Pancreas (tissue), 10 donors: ENCODE measurements around the gene RAB3IP. TPM values are rescaled to one million over a fixed set of nuclear protein-coding genes. Genes with fewer than 3 reads are reported as not detected.

Experiments
- ATAC-seq, 4 donors: fragments of 200-7000 bp; cut with Tn5 transposase; one replicate each; pipeline versions ENCODE4 v1.8.0 to v1.9.1; 2020; ENCODE audit warnings: mild to moderate bottlenecking in 4 of 4, moderate library complexity in 4 of 4
- DNase-seq, 6 donors: peaks; one replicate each; pipeline ENCODE4 v3.0.0-alpha.2; 2020
- FAIRE-seq: peaks from 2 replicates; lab custom pipeline; 2012; peaks lifted over from hg19 to GRCh38; lab: Jason Lieb, UNC
- H3K27ac ChIP-seq, 4 donors: fragments of 200-600 bp; sonication (generic); 1 replicate in 3 of 4; 2 replicates in 1 of 4; pipeline versions ENCODE4 v1.5.0 to v1.8.0; 2020
- H3K27me3 ChIP-seq, 4 donors: fragments of 200-600 bp; one replicate each; pipeline ENCODE4 v1.8.0; 2021
- H3K36me3 ChIP-seq, 3 donors: fragments of 200-600 bp; sonication (generic) in 1 of 3; one replicate each; pipeline versions ENCODE4 v1.5.0 to v1.8.0; 2020 to 2021
- H3K4me1 ChIP-seq, 3 donors: fragments of 200-600 bp; one replicate each; pipeline ENCODE4 v1.8.0; 2021
- H3K4me3 ChIP-seq, 4 donors: fragments of 200-600 bp; sonication (generic) in 2 of 4; one replicate each; pipeline versions ENCODE4 v1.5.0 to v1.8.0; 2020 to 2021
- H3K9me3 ChIP-seq, 4 donors: fragments of 200-600 bp; one replicate each; pipeline ENCODE4 v1.8.0; 2021
- CTCF ChIP-seq, 4 donors: fragments of 200-600 bp; sonication (generic) in 3 of 4; IDR thresholded peaks; one replicate each; pipeline versions ENCODE4 v1.5.0 to v1.8.0; 2021; ENCODE audit warnings: antibody characterized with exemption in 4 of 4
- WGBS, 2 donors: extraction: QIAGEN DNeasy Blood & Tissue Kit; methylation state at CpG; one replicate each; pipeline ENCODE4 v1.1.7; 2013; 5-methylcytosine and 5-hydroxymethylcytosine counted together
- intact Hi-C, 3 donors: fragments of 100-400 bp; cut with DNase I; formaldehyde crosslinking; loops; one replicate each; pipeline versions ENCODE4 v1.11.1 to v1.14.2; 2022
- polyA plus RNA-seq, 2 donors: library from polyadenylated mRNA; stranded (reverse); fragments of 200-250 nt; gene quantifications; one replicate each; pipeline ENCODE4 v1.2.3, GENCODE V29; 2013
- total RNA-seq, 6 donors: library from RNA; stranded (reverse); fragmentation: NEBNext Ultra II Directional in 4 of 6; extraction: Animal tissue kit (Norgen Biotek cat#: 25700) in 4 of 6; gene quantifications; one replicate each; pipeline versions ENCODE4 v1.2.1 to v1.2.4, GENCODE V29; 2021 to 2023
- donor health status: healthy with polysubstance abuse.
- donor health status: DM: no; HTN: no; CAD: no; lungs with moderate emphysema.
- donor health status: DM: no; HTN: no; CAD: no.
- donor health status: control.
- donor health status: control.
- donor health status: Bipolar disorder and iron deficiency.
- donor health status: DM: yes; HTN: yes; CAD: no.
- donor health status: DM: no; HTN: no; CAD: no.
- donor health status: DM: no; HTN: no; CAD: no.
- donor health status: DM: yes; HTN: yes; CAD: no.

RAB3IP gene
- 10 to 100 TPM; 19.4 to 38.0 (median 23.6) TPM for total RNA-seq
- polyA plus RNA-seq: 10 to 100 TPM; 31.7 to 36.1 TPM

DNA sequence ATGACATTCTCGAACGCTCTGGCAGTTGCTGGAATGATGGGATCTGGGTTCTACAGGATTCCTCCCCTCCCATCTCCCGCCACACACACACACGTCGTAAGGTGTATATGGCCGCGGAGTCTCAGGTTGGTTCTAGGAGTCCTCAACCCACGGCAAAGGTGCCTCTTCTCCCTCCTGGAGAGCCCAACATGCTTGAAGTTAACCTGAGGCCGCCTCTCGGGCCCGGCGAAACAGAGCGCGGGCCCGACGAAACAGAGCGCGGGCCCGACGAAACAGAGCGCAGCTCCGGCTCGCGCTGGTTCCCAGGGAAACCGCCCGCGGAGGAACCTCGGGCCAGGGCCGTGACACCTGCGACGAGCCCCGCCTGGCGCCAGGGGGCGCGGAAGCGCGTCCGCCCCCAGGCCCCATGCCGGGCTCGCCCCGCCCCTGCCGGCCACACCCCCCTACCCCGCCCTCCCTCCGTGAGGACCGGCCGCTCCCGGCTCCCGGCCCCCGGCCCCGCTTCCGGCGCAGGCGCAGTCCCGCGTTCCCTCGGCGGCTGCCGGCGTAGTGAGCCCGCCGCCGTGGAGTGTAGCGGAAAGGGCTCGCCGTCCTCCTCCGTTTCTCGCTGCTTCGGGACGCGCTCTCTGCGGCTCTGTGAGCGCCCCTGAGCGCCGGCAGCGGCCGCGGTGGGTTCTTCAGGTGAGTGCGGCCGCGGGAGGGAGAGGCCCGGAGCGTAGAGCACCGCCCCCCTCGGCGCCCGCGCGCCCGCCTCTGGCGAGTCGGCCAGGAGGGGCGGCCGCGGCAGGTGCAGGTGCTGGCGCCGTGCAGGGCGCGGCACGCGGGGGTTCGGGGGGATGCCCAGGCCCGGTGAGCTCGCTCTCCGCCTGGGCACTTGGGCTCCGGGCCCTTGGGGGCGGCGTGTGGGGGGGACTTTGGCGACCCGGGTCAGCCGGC lies at the start of gene RAB3IP:
Gene RAB3IP (plus strand): TSS at position 510 of the 936 bp plus-strand sequence. CDS start 16,549 bp downstream, outside the sequence.
- no peak for FAIRE-seq
- intact Hi-C loops: no loop called here
- H3K4me1 ChIP-seq: peaks cover 0 to 8% (median 0%) of the 10 kb centered on the region in 3 donors

GRCh38 chr12:69689638-69690037 lies 49.0 kb upstream of the RAB3IP start:
- H3K27ac ChIP-seq: peak overlapping the region in 1 of 4 donors; percentile 15
- peaks cover 0 to 3% (median 0%) of the 10 kb centered on the region in 3 donors for H3K4me1 ChIP-seq
- FAIRE-seq (no peak), DNase-seq (no peak), ATAC-seq (no peak)
- no peak overlapping the region for H3K4me3 ChIP-seq
- no peaks in the 10 kb centered on the region for H3K36me3 ChIP-seq
- H3K9me3 ChIP-seq: no peaks in the 10 kb centered on the region
- TF ChIP-seq CTCF (IDR thresholded peaks at IDR 0.05): no peak
- 61 to 67% methylated on average over 2 of the region's 2 CpGs for WGBS, 2 donors
- intact Hi-C loops: no loop called here
- no peaks in the 10 kb centered on the region for H3K27me3 ChIP-seq

More for the DNA sequence above, at the start of gene RAB3IP:
- Histone ChIP-seq H3K9me3 (no peaks in the 10 kb centered on the region), H3K27ac (peak within 1 kb of the TSS; percentile 84 to 97 (median 94)), H3K27me3 (no peaks in the 10 kb centered on the region), H3K4me3 (peak within 1 kb of the TSS; percentile 55 to 94 (median 80)), H3K36me3 (no peaks in the 10 kb centered on the region)
- ATAC-seq (peak; percentile 89 to 94 (median 91)), DNase-seq (peak; percentile 92 to 98 (median 96))
- TF ChIP-seq CTCF (IDR thresholded peaks at IDR 0.05): peak; percentile 58 to 87 (median 70)
- WGBS, 2 donors: 1% methylated on average over 63 to 110 of the region's 110 CpGs

DNA sequence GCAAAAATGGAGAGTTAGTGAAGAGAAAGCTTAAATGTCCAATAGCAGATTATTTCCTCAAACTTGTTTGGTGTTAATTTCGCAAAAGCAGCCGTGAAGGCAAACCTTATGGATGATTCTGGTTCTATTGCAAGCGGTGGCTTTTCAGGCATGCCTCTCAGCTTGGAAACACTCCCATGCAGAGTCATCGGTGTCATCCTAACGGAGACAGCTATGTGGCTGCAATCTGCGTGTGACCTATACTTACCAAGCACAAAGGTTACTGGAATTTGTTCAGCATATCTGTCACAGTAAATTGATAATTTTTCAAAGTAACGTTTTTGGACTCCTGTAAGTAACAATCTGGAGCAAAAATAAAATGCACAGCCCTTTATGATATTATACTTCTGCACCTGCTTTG lies 44.5 kb upstream of the RAB3IP start:
- Histone ChIP-seq H3K27me3 (no peaks in the 10 kb centered on the region), H3K4me3 (no peak overlapping the region), H3K4me1 (no peaks in the 10 kb centered on the region), H3K36me3 (no peaks in the 10 kb centered on the region), H3K27ac (no peak overlapping the region), H3K9me3 (no peaks in the 10 kb centered on the region)
- WGBS, 2 donors: 55 to 58% methylated on average over 7 of the region's 7 CpGs
- no peak for ATAC-seq
- FAIRE-seq: no peak
- TF ChIP-seq CTCF (IDR thresholded peaks at IDR 0.05): no peak
- intact Hi-C loops: no loop called here
- no peak for DNase-seq

DNA sequence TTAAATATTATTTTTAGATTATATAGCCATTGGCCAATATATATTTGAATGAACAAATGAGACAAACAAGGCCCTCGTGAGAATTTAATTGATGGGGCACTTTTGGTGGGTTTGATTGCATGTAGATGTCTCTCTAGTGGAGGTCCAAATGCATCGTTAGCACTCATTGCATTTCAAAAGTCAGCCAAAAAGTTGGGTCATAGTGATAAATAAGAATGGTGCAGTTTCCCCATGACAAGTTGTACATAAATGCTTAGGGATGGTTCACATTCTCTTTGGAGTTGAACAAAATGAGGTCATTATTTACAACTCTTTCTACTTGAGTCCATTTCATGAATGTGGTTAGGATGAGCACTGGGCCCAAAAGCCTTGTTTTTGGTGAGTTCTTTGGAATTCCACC lies 40.6 kb upstream of the RAB3IP start:
- DNase-seq: no peak
- 77 to 91% methylated on average over 2 of the region's 2 CpGs for WGBS, 2 donors
- no peak for TF ChIP-seq CTCF (IDR thresholded peaks at IDR 0.05)
- Histone ChIP-seq H3K4me1 (no peaks in the 10 kb centered on the region), H3K4me3 (no peak overlapping the region), H3K9me3 (no peaks in the 10 kb centered on the region), H3K36me3 (no peaks in the 10 kb centered on the region), H3K27ac (no peak overlapping the region), H3K27me3 (no peaks in the 10 kb centered on the region)
- ATAC-seq: no peak
- FAIRE-seq: no peak
- intact Hi-C loops: no loop called here
